Measurements from ENCODE around the gene ZNF829. TPM values are rescaled to one million over a fixed set of nuclear protein-coding genes. Genes with fewer than 3 reads are reported as not detected.
A peak's percentile ranks its signal among the peaks of the same experiment; 100 is the strongest.

The ZNF829 gene
- total RNA-seq, 2 experiments from 2014 or later: 5.7 to 6.0 TPM

- CTCF ChIA-PET: no interaction called here
- no peak overlapping the region for H3K27ac Mint-ChIP-seq
- peaks cover 59% of the 10 kb centered on the region for H3K36me3 Mint-ChIP-seq (ENCODE audit: low read depth)
- no peak for DNase-seq
- H3K4me1 Mint-ChIP-seq (ENCODE audit: low read depth): no peaks in the 10 kb centered on the region
- POLR2A ChIA-PET: no interaction called here
- no peaks in the 10 kb centered on the region for H3K27me3 Mint-ChIP-seq (ENCODE audit: low read depth)
- no peak for ATAC-seq
- no peak overlapping the region for H3K4me3 Mint-ChIP-seq
- H3K9me3 Mint-ChIP-seq (ENCODE audit: insufficient read depth): peaks cover 52% of the 10 kb centered on the region
Measured at GRCh38 chr19:36876993-36877938, 38.8 kb downstream of the ZNF829 start.

- POLR2A ChIA-PET: interaction anchor here (2.0 to 3.9 kb wide), 3 partner anchors 13 to 226 kb away, joined by 10 to 93 read pairs (median 13); partner anchors contain the start of genes ZNF420, ZNF568, ZNF790 and ZNF829
- peaks cover 5% of the 10 kb centered on the region for H3K4me1 Mint-ChIP-seq (ENCODE audit: low read depth)
- no peak overlapping the region for H3K4me3 Mint-ChIP-seq
- CTCF ChIA-PET: no interaction called here
- ATAC-seq: no peak
- H3K9me3 Mint-ChIP-seq (ENCODE audit: insufficient read depth): peaks cover 36% of the 10 kb centered on the region
- DNase-seq: no peak
- no peak overlapping the region for H3K27ac Mint-ChIP-seq
- no peaks in the 10 kb centered on the region for H3K27me3 Mint-ChIP-seq (ENCODE audit: low read depth)
- H3K36me3 Mint-ChIP-seq (ENCODE audit: low read depth): peaks cover 48% of the 10 kb centered on the region
Measured at GRCh38 chr19:36851898-36852297, 64.2 kb downstream of the ZNF829 start.

GRCh38 chr19:36850559-36851442 lies 65.3 kb downstream of the ZNF829 start, which contains the start of gene ZNF345:
Gene ZNF345 (plus strand): TSS chr19:36850876. CDS start chr19:36876831, 25,955 bp downstream.
- no peaks in the 10 kb centered on the region for H3K27me3 Mint-ChIP-seq (ENCODE audit: low read depth)
- peaks cover 53% of the 10 kb centered on the region for H3K36me3 Mint-ChIP-seq (ENCODE audit: low read depth)
- H3K4me3 Mint-ChIP-seq: no peak within 1 kb of the TSS
- ChIA-PET CTCF (interaction anchor here (0.8 to 2.9 kb wide), 2 partner anchors 12 to 520 kb away, joined by 3 to 26 read pairs; partner anchors contain the start of genes ZNF527 and ZNF790), POLR2A (interaction anchor here (0.6 to 3.9 kb wide), 12 partner anchors 11 to 744 kb away, joined by 3 to 93 read pairs (median 8); partner anchors contain the start of genes ZNF146, ZNF260, ZNF383 and ZNF420)
- no peak within 1 kb of the TSS for H3K27ac Mint-ChIP-seq
- ATAC-seq (peak; percentile 86), DNase-seq (peak; percentile 92)
- peaks cover 31% of the 10 kb centered on the region for H3K9me3 Mint-ChIP-seq (ENCODE audit: insufficient read depth)
- H3K4me1 Mint-ChIP-seq (ENCODE audit: low read depth): peaks cover 5% of the 10 kb centered on the region

GRCh38 chr19:36849701-36850558 lies 66.2 kb downstream of the ZNF829 start:
- Mint-ChIP-seq H3K36me3 (ENCODE audit: low read depth) (peaks cover 55% of the 10 kb centered on the region), H3K4me1 (ENCODE audit: low read depth) (peaks cover 5% of the 10 kb centered on the region), H3K27ac (no peak overlapping the region), H3K4me3 (no peak overlapping the region), H3K27me3 (ENCODE audit: low read depth) (no peaks in the 10 kb centered on the region), H3K9me3 (ENCODE audit: insufficient read depth) (peaks cover 34% of the 10 kb centered on the region)
- ChIA-PET CTCF (interaction anchor here (0.8 to 2.9 kb wide), 3 partner anchors 12 to 521 kb away, joined by 3 to 26 read pairs (median 3); partner anchors contain the start of genes ZNF527 and ZNF790), POLR2A (interaction anchor here (0.6 to 3.9 kb wide), 21 partner anchors 11 to 745 kb away, joined by 3 to 93 read pairs (median 4); partner anchors contain the start of genes ZNF146, ZNF260, ZNF383 and ZNF420)
- peak; percentile 95 for DNase-seq
- ATAC-seq: peak; percentile 94

- Mint-ChIP-seq H3K27me3 (ENCODE audit: low read depth) (no peaks in the 10 kb centered on the region), H3K36me3 (ENCODE audit: low read depth) (peaks cover 54% of the 10 kb centered on the region), H3K4me3 (peak overlapping the region; percentile 74), H3K27ac (no peak overlapping the region), H3K4me1 (ENCODE audit: low read depth) (peaks cover 5% of the 10 kb centered on the region), H3K9me3 (ENCODE audit: insufficient read depth) (peaks cover 32% of the 10 kb centered on the region)
- DNase-seq (no peak), ATAC-seq (no peak)
- ChIA-PET CTCF (interaction anchor here (2.9 kb wide), 1 partner anchor 10 kb away, joined by 26 read pairs; the partner anchor contains the start of gene ZNF790), POLR2A (interaction anchor here (3.9 kb wide), 1 partner anchor 9 kb away, joined by 93 read pairs; the partner anchor contains the start of gene ZNF790)
Measured at GRCh38 chr19:36847968-36848367, 68.1 kb downstream of the ZNF829 start.

GRCh38 chr19:36838784-36839324 lies 77.2 kb downstream of the ZNF829 start:
- POLR2A ChIA-PET: interaction anchor here (0.6 to 5.4 kb wide), 5 partner anchors 11 to 460 kb away, joined by 4 to 93 read pairs (median 7); partner anchors contain the start of genes ZFP14, ZNF345, ZNF529 and ZNF850
- Mint-ChIP-seq H3K27me3 (ENCODE audit: low read depth) (no peaks in the 10 kb centered on the region), H3K4me1 (ENCODE audit: low read depth) (peaks cover 3% of the 10 kb centered on the region), H3K27ac (peak overlapping the region; percentile 58), H3K9me3 (ENCODE audit: insufficient read depth) (peaks cover 15% of the 10 kb centered on the region), H3K36me3 (ENCODE audit: low read depth) (peaks cover 42% of the 10 kb centered on the region), H3K4me3 (no peak overlapping the region)
- ATAC-seq (no peak), DNase-seq (no peak)
- CTCF ChIA-PET: interaction anchor here (0.8 to 3.4 kb wide), 2 partner anchors 11 to 460 kb away, joined by 3 to 26 read pairs; partner anchors contain the start of gene ZNF345

Other genes starting within 250 kb of the ZNF829 start
- 1 to 10 TPM; 6.2 to 7.3 TPM for gene ZNF461, start 249.5 kb downstream of the ZNF829 start, total RNA-seq
- 10 to 100 TPM; 10.1 to 12.5 TPM for gene ZNF567, start 228.7 kb downstream of the ZNF829 start, total RNA-seq
- 10 to 100 TPM in 1 of 2 experiments, 1 to 10 TPM in 1; 9.8 to 12.5 TPM for gene ZNF850, start 143.5 kb downstream of the ZNF829 start, total RNA-seq
- 1 to 10 TPM; 8.0 to 9.5 TPM for gene ZNF790, start 77.9 kb downstream of the ZNF829 start, total RNA-seq
- 1 to 10 TPM; 4.6 to 4.9 TPM for gene ZNF345, start 65.4 kb downstream of the ZNF829 start, total RNA-seq
- gene ZNF568, start within 50 bp of the ZNF829 start, total RNA-seq: 1 to 10 TPM; 7.0 to 8.0 TPM
- gene ZNF420, start 162.1 kb upstream of the ZNF829 start, total RNA-seq: 10 to 100 TPM; 10.3 to 11.6 TPM

Measured in activated CD8-positive, alpha-beta T cell treated with anti-CD3 and anti-CD28 coated beads, Interleukin-2, amount 10 ng/mL, durations not matched to agents 7 days and 5 days (primary cell).